Type B pancreatic cell (in vitro differentiated cells): ENCODE data around the gene PHYKPL. TPM values are rescaled to one million over a fixed set of nuclear protein-coding genes. Genes with fewer than 3 reads are reported as not detected.

ENCODE experiments used
- DNase-seq: peaks from one replicate; pipeline ENCODE4 v3.0.0; 2021; ENCODE audit warnings: mixed read lengths; ENCODE audit not compliant: unreplicated experiment; ENCODE audit errors: extremely low spot score
- H3K27ac Mint-ChIP-seq: 2 replicates; pipeline ENCODE4 v1.8.0; 2021; ENCODE audit warnings: mild to moderate bottlenecking, mixed read lengths
- H3K27me3 Mint-ChIP-seq: 2 replicates; pipeline ENCODE4 v1.8.0; 2021; ENCODE audit warnings: mixed read lengths
- H3K36me3 Mint-ChIP-seq: 2 replicates; pipeline ENCODE4 v1.8.0; 2021; ENCODE audit warnings: mixed read lengths
- H3K4me1 Mint-ChIP-seq: one replicate; pipeline ENCODE4 v1.8.0; 2021; ENCODE audit warnings: mixed read lengths; ENCODE audit not compliant: unreplicated experiment
- H3K4me3 Mint-ChIP-seq: 2 replicates; pipeline ENCODE4 v1.8.0; 2021; ENCODE audit warnings: mild to moderate bottlenecking, mixed read lengths
- H3K9me3 Mint-ChIP-seq: 2 replicates; pipeline ENCODE4 v1.8.0; 2021; ENCODE audit warnings: mixed read lengths
- CTCF ChIP-seq: fragments of 200-600 bp; sonication (generic); conservative IDR thresholded peaks from 2 replicates; pipeline ENCODE4 v1.5.0; 2021; ENCODE audit warnings: antibody characterized with exemption, mild to moderate bottlenecking
- total RNA-seq: library from RNA; stranded (reverse); gene quantifications from 2 replicates; pipeline ENCODE4 v1.2.1, GENCODE V29; 2021; ENCODE audit warnings: low replicate concordance

The PHYKPL gene
- total RNA-seq, 1 donor from 2014 or later: 76.2 TPM

DNA sequence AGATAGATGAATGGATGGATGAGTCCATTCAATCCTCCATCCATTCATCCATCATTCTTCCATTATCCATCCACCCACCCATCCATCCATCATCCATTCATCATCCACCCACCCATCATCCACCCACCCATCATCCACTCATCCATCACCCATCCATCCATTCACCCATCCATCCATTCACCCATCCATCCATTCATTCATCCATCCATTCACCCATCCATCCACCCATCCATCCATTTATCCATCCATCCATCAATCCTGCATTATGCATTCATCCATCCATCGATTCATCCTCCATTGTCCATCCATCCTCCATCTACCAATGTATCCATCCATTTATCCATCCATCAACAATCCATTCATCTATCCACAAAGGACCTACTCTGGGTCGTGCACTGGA lies 12.8 kb upstream of the PHYKPL start:
- no peak for TF ChIP-seq CTCF
- no peak for DNase-seq
- Mint-ChIP-seq H3K4me1 (no peaks in the 10 kb centered on the region), H3K27ac (no peak overlapping the region), H3K4me3 (no peak overlapping the region), H3K9me3 (no peaks in the 10 kb centered on the region), H3K36me3 (no peaks in the 10 kb centered on the region), H3K27me3 (peaks cover 3% of the 10 kb centered on the region)

DNA sequence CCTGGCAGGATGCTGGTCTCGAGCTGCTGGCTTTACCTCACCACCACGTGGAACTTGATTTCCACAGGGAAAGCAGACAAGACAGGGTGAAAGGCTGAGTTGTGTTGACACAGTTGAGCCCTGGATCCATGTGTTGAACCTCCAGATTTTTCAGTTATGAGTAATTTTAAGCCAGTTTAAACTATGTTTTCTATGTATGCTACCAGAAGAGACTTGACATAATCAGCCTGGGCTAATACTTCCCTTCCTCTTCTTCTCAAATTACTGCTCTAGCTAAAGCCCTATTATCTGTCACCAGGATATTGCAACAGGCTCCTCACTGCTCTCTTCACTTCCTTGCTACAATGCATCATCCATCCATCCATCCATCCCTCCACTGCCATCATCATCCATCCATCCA lies 12.0 kb upstream of the PHYKPL start:
- peaks cover 3% of the 10 kb centered on the region for H3K27me3 Mint-ChIP-seq
- no peak overlapping the region for H3K27ac Mint-ChIP-seq
- H3K9me3 Mint-ChIP-seq: no peaks in the 10 kb centered on the region
- DNase-seq: no peak
- no peaks in the 10 kb centered on the region for H3K4me1 Mint-ChIP-seq
- H3K4me3 Mint-ChIP-seq: no peak overlapping the region
- H3K36me3 Mint-ChIP-seq: no peaks in the 10 kb centered on the region
- TF ChIP-seq CTCF: no peak

DNA sequence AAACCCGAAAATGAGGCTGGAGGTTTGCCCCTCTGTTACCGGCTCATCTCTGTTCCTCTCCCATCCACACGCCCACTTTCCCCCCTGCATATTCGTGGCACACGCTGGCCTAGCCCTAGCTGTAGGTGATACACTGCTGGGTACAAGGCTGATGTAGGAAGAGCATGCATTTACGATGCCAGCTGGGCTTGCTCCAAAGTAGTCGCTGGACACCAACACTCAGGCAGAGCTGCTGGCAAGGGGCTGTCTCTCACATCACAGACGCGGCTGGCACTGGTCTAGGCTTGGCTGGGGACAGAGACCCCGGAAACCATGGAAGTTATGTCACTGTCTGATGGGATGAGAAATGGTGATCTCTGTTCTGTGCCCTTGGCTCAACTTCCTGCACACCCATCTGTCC lies 9.8 kb upstream of the PHYKPL start:
- DNase-seq: no peak
- no peaks in the 10 kb centered on the region for H3K9me3 Mint-ChIP-seq
- no peak overlapping the region for H3K27ac Mint-ChIP-seq
- H3K4me1 Mint-ChIP-seq: no peaks in the 10 kb centered on the region
- no peaks in the 10 kb centered on the region for H3K36me3 Mint-ChIP-seq
- peaks cover 3% of the 10 kb centered on the region for H3K27me3 Mint-ChIP-seq
- no peak for TF ChIP-seq CTCF
- H3K4me3 Mint-ChIP-seq: no peak overlapping the region

DNA sequence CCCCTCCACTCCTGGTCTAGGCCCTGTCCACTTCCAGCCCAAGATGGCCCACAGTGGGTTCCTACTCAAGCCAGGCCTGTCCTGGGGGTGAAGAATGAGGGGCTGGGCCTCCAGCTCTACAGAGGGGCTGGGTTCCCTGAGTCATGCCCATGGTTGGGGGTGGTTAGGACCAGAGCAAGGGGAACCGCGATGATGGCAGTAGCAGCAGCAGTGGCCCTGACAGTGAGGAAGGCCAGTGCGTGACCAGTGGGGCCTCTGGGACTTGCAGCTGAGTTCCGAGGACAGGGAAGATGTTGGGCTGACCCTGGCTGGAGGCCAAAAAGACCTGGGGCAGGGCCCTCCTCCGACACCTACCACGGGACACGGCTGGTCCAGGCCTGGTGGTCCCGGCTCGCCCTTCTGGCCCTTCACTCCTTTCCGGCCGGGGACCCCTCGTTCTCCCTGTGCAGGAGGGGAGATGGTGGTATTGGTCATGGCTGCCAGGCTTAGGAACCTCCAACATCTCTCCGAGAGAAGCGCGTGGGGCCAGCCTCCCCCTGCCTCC lies 9.2 kb upstream of the PHYKPL start:
- Mint-ChIP-seq H3K9me3 (no peaks in the 10 kb centered on the region), H3K4me1 (no peaks in the 10 kb centered on the region), H3K27ac (no peak overlapping the region), H3K4me3 (no peak overlapping the region), H3K27me3 (peaks cover 3% of the 10 kb centered on the region), H3K36me3 (no peaks in the 10 kb centered on the region)
- DNase-seq: no peak
- no peak for TF ChIP-seq CTCF

GRCh38 chr5:178241231-178241663 lies 8.6 kb upstream of the PHYKPL start:
- H3K4me3 Mint-ChIP-seq: no peak overlapping the region
- no peak for DNase-seq
- peaks cover 3% of the 10 kb centered on the region for H3K27me3 Mint-ChIP-seq
- peaks cover 5% of the 10 kb centered on the region for H3K4me1 Mint-ChIP-seq
- TF ChIP-seq CTCF: no peak
- H3K9me3 Mint-ChIP-seq: no peaks in the 10 kb centered on the region
- H3K27ac Mint-ChIP-seq: no peak overlapping the region
- no peaks in the 10 kb centered on the region for H3K36me3 Mint-ChIP-seq

GRCh38 chr5:178240766-178241165 lies 8.2 kb upstream of the PHYKPL start:
- Mint-ChIP-seq H3K27ac (no peak overlapping the region), H3K9me3 (no peaks in the 10 kb centered on the region), H3K27me3 (peaks cover 3% of the 10 kb centered on the region), H3K4me3 (no peak overlapping the region), H3K36me3 (no peaks in the 10 kb centered on the region), H3K4me1 (peaks cover 5% of the 10 kb centered on the region)
- no peak for DNase-seq
- TF ChIP-seq CTCF: no peak
